Hematopoietic multipotent progenitor cell (in vitro differentiated cells): ENCODE results near the gene GCSAM. TPM values are rescaled to one million over a fixed set of nuclear protein-coding genes. Genes with fewer than 3 reads are reported as not detected.
A peak's percentile ranks its signal among the peaks of the same experiment; 100 is the strongest.

Source experiments
- DNase-seq, 3 donors: peaks; one replicate each; pipeline ENCODE4 v3.0.0-alpha.2; 2011 to 2015; ENCODE audit warnings: low read depth in 2 of 3, low spot score in 2 of 3
- total RNA-seq: library from RNA; depleted of rRNA; stranded (reverse); fragments of >200 nt; gene quantifications from one replicate; pipeline ENCODE4 v1.2.3, GENCODE V29; 2012

GCSAM gene, protein sequence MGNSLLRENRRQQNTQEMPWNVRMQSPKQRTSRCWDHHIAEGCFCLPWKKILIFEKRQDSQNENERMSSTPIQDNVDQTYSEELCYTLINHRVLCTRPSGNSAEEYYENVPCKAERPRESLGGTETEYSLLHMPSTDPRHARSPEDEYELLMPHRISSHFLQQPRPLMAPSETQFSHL
- total RNA-seq: 1.3 TPM

DNA sequence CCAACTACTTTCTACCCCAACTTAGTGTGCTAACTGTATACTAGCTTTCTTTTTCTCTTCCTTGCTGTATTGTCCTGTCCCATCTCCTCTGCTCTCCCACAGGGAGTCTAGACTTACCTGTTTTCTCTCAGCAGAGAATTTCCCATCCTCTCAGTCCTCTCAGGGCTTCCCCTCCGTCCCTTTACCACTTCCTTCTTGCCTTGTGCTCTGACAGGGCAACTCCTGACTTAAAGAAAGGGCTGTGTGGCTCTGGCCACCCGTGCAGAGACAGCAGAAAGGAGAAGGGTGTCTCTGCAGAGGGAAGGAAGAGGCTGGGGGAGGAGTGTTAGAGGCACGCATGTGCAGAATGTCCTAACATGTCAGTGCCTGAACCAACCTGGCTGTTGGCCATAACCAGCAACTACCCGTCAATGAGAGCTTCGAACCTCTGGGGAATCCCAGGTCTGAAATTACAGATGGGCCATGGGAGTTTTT is at the start of gene GCSAM:
TSS of gene GCSAM (minus strand) at position 274 of the 474 bp plus-strand sequence. CDS start at position 146, 128 bp downstream.
- DNase-seq: peak; percentile 41 to 65 (median 59)

DNA sequence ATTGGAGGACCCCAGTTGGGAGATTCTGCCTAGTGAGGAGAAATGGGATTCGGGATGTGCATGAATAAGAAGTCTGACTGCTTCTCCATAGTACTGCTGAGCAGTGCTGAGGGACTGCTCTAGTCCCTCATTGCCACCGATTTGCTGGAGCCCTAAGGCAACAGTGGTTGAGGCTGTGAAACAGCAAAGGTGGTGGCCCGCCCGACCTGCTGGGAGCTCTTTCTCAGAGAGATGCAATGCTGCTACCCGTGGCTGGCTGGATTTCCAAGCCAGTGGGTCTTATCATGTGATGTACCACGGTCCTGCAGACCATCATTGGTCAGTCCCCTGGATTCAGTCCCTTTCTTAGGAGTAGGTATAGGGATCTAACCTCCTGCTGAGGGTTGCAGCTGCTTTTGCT is 42.6 kb upstream of the GCSAM start:
- no peak for DNase-seq

DNA sequence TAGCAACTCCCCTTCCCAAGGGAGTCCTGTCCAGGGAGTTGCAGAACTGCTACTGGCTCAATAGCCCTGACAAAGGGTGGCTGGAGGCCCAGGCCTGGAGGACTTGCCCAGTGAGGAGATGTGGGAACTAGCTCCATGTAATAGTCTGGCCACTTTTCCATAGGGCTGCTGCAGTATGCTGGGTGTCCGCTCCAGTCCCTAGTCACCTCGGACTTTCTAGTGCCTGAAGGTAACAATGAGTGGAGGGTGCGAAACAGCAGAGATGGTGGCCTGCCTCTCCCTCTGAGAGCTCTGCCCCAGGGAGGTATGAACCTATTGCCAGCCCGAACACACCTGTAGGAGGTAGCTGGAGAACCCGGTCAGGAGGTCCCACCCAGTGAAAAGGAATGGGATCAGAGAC is 42.0 kb upstream of the GCSAM start:
- no peak for DNase-seq

DNA sequence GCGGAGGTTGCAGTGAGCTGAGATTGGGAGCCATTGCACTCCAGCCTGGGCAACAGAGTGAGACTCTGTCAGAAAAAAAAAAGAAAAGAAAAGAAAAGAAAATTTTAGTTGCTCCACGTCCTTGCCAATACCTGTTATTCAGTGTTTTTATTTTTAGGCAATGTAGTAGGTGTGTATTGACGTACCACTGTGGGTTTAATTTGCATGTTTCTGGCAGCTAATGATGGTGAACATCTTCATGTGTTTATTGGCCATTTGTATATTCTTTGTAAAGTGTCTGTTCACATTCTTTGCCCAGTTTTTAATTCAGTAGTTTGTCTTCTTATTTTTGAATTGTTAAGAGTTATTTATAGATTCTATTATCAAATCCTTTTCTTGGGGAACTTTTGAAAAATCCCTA is 38.1 kb upstream of the GCSAM start:
- DNase-seq: no peak

DNA sequence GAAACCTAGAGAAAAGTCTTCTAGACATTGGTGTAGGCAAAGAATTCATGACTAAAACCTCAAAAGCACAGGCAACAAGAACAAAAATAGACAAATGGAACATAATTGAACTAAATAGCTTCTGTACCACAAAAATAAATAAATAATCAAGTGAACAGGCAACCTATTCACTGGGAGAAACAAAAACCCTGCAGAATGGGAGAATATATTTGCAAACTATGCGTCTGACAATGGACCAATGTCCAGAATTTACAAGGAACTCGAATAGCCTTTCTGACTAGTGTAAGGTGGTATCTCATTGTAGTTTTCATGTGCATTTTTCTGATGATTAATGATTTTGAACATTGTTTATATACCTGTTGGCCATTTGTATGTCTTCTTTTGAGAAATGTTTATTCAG is 37.0 kb upstream of the GCSAM start:
- no peak for DNase-seq

DNA sequence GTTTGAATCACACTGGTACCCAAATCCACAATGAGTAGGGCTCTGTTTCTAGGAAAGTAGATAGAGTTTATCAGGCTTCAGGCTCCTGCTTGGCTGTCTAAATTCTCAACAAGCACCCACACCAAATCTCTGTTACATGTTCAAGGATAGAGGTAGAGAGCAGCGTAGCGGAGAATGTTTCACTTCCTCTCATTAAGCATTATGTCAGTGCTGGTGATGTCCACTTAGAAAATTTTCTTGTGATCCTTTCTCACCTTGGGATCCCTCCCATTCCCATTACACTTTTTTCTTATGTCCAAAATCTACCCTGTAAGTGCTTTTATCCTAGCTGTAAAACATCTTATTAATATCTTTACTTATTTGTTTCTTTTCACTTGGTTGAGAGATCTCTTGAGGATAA is 34.7 kb upstream of the GCSAM start:
- no peak for DNase-seq

DNA sequence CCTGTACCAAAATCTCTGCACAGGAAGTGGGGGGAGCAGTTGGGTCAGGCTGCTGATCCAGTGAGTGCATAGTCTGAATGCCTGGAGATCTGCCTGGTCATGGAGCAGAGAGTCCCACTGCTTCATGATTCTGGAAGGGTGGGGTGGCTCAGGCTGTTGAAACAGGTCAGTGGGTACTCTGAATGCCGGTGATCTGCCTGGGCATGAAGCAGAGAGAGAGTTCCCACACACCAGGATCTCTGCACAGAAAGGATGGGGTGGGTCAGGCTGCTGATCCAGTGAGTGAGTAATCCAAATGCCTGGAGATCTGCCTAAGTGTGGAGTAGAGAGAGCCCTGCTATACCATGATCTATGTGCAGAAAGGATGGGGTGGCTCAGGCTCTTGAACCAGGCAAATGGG is 16.1 kb upstream of the GCSAM start:
- DNase-seq: no peak

DNA sequence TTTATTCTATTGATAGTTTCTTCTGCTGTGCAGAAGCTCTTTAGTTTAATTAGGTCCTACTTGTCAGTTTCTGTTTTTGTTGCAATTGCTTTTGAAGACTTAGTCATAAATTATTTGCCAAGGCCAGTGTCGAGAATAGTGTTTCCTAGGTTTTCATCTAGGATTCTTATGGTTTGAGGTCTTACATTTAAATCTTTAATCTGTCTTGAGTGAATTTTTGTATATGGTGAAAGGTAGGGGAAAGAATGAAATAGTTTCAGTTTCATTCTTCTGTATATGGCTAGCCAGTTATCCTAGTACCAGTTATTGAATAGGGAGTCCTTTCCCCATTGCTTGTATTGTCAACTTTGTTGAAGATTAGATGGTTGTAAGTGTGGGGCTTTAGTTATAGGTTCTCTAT is 10.6 kb upstream of the GCSAM start:
- DNase-seq: no peak

DNA sequence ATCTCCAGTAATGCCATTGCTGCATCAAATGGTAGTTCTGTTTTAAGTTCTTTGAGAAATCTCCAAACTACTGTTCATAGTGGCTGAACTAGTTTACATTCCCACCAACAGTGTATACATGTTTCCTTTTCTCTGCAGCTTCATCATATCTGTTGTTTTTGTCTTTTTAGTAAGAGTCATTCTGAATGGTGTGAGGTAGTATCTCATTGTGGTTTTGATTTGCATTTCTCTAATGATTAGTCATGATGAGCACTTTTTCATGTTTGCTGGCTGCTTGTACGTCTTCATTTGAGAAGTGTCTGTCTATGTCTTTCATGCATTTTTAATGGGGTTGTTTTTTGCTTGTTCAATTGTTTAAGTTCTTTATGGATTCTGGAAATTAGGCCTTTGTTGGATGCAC is 10.2 kb upstream of the GCSAM start:
- DNase-seq: no peak

DNA sequence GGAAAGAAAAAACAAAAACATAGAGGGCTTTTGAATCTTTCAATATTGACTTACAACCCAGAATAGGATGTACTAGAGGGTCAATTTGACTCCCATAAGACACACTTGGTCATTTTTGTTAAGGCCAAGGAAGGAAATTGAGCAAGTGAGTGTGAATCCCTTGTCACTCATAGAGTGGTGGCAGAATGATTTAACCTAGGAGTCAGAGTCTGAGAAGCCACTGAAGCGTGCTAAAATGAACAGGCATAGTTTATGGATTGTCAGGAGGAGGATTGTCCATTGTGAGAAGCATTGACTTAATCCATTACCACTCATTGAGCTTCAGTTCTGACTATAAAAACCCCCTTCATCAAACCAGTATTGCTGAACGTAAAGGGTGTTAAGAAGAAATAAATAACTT is 8.2 kb upstream of the GCSAM start:
- no peak for DNase-seq

DNA sequence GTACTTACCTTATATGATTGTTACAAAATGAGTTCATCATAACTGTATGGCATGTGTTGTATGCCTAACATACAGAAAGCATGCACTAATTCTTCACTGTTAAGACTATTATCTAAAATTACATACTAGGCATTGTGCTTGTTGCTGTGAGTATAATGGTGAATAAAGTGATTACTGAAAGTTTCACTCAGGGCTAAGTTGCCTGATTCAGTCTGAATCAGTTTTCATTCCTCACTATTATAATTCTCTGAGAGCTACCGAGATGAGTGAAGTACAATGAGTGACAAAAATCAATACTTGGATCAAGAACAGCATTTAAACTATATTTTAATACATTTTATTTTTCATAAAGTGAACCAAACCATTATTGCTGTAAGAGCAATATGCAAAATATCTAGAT is 7.5 kb upstream of the GCSAM start:
- DNase-seq: no peak

DNA sequence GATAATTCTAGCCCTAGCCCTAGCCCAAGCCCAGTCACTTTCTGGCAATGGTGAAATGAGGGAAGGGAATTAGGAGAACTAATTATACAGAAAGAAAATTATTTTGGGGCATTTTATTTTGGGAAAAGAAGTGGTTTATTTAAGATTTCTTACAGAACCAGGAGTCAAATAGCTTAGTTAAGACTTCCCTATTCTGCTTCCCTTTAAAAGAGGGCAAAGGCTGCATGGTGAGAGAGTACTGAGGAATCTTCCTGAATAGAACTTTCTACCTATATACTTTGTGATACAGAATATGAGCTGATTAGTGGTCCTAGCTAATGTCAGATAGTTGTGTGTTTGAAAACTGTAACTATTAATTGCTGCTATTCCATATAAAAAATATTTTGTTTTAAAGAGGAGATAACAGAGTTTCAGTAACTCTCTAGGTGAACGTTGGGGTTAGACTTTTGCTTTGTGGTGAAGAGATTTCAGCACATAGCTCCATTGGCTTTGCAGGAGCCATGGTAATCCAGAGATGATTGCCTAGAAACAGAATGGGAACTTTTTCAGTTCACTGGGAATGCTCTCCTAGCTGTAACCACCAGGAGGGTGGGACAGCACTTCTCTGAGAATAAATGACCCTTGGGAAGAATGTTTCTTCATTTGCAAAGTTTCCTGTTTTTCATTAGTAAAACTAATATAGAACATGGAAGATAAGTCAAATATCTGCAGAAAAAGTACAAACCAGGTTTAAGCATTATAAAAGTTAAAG is 5.3 kb upstream of the GCSAM start:
- DNase-seq: no peak

DNA sequence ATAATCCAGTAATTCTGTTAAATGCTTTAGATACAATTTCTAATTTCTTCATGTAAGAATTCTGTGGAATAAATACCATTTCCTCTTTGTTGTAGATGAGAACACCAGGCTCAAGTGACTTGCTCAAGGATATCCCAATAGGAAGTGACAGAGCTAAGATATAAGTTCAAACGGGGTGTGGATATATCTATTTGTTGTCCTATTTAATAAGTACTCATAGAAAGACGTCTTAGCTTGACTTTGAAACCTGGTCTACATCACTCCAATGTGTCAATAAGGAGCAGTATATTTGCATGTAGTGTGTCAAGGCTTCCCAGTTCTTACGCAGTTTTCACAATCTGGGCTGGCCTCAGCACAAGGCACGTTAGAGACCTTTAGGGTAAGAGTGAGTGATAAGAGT is 4.7 kb upstream of the GCSAM start:
- no peak for DNase-seq

DNA sequence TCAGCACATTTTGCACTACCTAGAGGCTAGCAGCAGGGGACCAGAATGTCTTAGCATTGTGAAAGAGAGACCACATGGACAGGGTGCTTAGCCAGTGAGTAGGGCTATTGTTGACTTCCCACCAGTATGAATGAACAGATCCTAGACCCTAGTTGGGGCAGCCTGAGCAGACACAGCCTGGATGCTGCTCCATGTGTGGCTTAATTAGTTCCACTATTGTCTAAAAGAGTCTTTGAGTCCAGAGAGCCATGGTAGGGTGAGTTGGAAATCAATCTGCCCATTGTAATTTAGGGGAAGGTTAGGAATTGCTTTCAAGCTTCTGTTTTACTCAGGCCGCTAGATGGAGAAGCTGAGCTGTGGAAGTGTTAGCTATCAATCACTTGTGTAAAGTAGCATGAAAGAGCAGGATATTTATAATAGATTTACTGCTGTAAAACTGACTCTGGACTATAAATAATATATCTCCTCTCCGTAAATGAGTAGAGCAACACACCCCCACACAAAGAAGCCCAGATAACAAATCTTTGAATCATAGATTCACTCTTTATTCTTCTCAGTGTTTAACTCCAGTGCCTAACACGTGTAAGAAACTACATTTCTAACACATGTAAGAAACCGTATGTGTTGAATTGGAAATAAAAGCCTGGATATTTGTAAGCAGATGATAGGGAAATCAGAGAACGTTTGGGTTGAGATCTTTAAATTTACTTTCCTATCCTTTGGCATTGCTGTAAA is 4.1 kb upstream of the GCSAM start:
- DNase-seq: peak in 2 of 3 donors; percentile 46 to 76

DNA sequence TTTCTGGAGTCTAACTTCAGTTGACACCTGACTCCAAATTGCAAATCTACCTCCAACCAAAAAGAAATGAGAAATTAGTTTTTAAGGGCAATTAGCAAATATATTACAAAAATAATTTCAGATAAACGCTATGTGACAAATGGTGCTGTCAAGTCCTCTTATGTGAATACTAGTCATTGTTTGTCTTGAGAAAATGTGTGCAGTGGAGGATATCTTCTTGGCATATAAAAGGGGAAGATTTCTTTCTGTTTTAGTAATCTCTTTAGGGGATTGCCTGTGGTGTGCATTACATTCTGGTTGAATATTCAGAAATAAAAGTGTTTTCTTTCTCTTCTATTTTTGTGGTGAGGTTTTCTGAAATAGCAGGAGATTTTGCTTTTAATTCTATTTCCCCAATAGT is 3.0 kb upstream of the GCSAM start:
- DNase-seq: no peak

DNA sequence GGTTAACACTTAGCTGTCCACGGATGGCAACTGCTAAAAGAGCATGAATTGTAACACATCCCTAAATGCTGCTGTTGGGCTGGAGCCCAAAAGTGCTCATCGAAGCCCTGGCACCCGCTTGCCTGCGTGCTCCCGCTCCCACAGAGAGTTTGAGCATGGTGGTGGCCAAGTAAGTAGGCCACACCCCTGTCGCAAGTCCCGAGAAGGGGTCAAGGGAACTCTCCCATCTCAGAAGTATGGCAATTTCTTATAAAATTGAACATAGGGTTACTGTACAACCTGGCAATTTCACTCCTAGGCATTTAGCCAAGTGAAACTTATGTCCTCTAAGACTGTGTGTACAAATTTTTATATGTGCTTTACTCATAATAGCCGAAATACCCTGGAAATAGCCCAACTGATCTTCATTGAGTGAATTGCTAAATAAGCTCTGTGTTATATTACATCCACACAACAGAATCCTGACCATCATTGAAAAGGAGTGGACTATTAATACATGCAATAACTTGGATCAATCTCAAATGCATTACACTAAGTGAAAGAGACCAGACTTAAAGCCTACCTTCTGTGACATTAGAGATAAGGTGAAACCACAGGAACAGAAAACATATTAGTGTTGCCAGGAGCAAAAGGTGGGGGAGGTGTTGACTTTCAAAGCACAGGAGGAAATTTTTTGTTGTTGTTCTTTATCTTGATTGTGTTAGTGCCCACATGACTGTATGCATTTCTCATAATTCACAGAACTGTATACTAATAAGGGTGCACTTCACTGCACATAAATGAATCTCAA is 1.5 kb upstream of the GCSAM start:
- peak in 2 of 3 donors; percentile 28 to 48 for DNase-seq

DNA sequence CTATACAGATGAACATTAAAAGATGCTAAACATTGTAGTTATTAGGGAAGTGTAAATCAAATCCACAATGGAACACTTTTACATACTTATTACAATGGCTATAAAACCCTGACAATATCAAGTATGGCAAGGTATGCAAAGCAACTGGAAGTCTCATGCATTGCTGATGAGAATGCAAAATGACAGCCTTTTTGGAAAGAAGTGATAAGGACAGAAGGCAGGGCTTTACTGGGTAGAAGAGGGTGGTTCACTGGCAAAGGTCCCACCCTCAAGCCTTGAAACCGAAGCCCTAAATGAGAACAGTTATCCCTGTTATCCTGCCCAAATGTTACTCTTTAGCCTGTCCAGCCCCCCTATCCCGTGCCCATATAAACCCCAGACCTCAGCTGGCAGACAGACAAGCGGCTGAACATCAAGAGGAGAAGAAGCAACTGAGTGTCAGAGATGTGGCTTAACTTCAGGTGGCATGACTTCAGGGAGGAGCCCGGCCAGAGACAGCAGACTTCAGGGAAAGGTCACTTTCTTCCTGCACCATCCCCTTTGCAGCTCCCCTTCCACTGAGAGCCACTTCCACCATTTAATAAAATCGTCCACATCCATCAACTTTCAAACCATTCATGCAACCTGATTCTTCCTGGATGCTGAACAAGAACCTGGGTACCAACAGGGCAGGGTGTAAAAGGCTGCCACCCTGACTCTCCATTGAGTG is 732 bp upstream of the GCSAM start:
- no peak for DNase-seq

DNA sequence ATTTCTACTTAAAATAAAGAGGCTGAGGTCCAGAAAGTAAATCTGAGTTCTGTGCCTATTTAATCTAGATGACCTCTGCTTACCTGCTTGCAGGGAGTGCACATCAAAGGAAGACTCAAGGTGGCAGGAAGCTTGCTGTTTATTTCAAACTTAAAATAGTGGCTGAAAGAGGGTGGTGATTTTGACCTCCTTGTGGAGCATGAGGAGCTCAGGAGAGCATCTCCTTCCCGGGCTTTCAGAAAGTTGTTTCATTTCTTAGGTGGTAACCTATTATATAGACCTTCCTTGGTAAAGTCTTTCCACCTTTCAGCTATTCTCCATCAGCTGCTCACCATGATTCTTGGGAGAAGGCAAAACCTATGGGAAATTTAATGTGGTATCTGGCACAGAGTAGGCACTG is 494 bp downstream of the GCSAM start:
- no peak for DNase-seq

DNA sequence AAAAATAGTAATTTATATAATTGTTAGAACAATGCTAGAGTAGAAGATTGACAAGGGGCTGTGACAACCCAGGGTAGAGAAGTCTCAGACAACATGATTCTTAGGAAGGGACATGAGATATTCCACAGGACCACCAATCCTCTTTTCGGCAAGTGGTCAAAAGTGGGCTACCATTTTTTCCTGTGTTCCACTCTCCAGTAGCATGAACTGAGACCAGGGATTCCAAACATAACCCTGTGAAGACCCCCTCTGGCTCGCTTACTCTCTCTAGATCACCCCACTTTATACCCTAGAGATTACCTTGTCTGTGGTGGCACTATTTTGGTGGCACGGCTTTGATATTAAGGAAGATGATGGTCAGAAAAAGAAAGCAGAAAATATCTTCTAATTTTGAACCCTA is 960 bp downstream of the GCSAM start:
- no peak for DNase-seq

DNA sequence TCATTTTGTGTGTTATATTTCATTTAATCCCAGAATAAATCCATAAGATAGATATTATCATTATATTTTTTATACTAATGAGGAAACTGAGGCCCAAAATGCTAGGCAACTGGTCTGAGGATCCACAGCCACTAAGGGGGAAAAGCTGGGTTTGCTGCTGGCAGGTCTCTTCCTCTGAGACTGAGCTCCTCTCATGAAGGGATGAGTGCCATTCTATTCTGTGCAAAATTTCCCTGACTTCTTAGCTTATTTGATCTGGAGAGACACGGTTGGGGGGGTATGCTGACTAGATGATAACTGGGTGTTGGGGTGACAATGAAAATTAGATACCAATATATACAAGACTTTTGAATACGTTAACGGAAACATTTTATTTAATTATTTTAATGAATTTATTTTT is 1.9 kb downstream of the GCSAM start:
- no peak for DNase-seq

DNA sequence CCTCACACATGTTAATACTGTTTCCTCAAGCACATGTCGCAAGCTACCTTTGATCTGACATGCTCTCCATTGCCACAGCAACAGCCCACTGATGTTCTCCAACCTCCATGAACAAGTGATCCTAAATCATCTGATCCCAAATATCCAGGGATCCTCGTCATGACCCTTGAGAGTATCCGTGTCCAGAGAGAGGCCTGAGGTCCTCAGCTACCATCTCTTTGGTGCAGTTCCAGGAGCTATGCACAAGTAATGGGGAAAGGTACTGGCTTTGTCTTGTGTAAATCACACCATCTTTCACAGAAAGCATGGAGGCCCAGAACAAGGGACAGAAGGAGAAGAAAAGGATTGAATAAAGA is 2.4 kb downstream of the GCSAM start:
- no peak for DNase-seq
